Right lobe of liver (tissue), 6 donors: ENCODE data around the gene SPTBN1. TPM values are rescaled to one million over a fixed set of nuclear protein-coding genes. Genes with fewer than 3 reads are reported as not detected.
A peak's percentile ranks its signal among the peaks of the same experiment; 100 is the strongest.

ENCODE experiments used
- ATAC-seq, 4 donors: fragments of 200-7000 bp; cut with Tn5 transposase; one replicate each; pipeline ENCODE4 v1.9.1; 2020; ENCODE audit warnings: mild to moderate bottlenecking in 4 of 4, moderate library complexity in 4 of 4
- DNase-seq, 3 donors: peaks; one replicate each; pipeline ENCODE4 v3.0.0-alpha.2; 2020
- H3K27ac ChIP-seq, 3 donors: fragments of 200-600 bp; one replicate each; pipeline ENCODE4 v1.8.0; 2022
- H3K27me3 ChIP-seq, 2 donors: fragments of 200-600 bp; one replicate each; pipeline ENCODE4 v1.8.0; 2022
- H3K36me3 ChIP-seq, 4 donors: fragments of 200-600 bp; sonication (generic) in 1 of 4; one replicate each; pipeline versions ENCODE4 v1.5.1 to v1.8.0; 2017 to 2022; ENCODE audit warnings: control low read depth in 1 of 4
- H3K4me1 ChIP-seq, 4 donors: fragments of 200-600 bp; sonication (generic) in 1 of 4; one replicate each; pipeline versions ENCODE4 v1.5.1 to v1.8.0; 2017 to 2022; ENCODE audit warnings: control low read depth in 1 of 4
- H3K4me3 ChIP-seq, 3 donors: fragments of 200-600 bp; one replicate each; pipeline ENCODE4 v1.8.0; 2022
- H3K9me3 ChIP-seq, 4 donors: fragments of 200-600 bp; sonication (generic) in 1 of 4; one replicate each; pipeline versions ENCODE4 v1.5.1 to v1.8.0; 2017 to 2022; ENCODE audit warnings: control low read depth in 1 of 4
- CTCF ChIP-seq, 4 donors: fragments of 200-600 bp in 3 of 4; fragments of 450-650 bp in 1 of 4; IDR thresholded peaks; one replicate each; pipeline versions ENCODE4 v1.5.1 to v1.8.0; 2016 to 2022; ENCODE audit warnings: antibody characterized with exemption in 4 of 4, mild to moderate bottlenecking in 2 of 4
- POLR2A ChIP-seq: fragments of 450-650 bp; IDR thresholded peaks from one replicate; pipeline ENCODE4 v1.6.1; 2017; ENCODE audit warnings: antibody characterized with exemption, mild to moderate bottlenecking
- WGBS: methylation state at CpG from one replicate; pipeline ENCODE4 v1.1.6; 2018; ENCODE audit warnings: low coverage, low lambda C conversion rate; ENCODE audit not compliant: insufficient coverage; ENCODE audit errors: missing lambda C conversion rate; 5-methylcytosine and 5-hydroxymethylcytosine counted together
- intact Hi-C, 2 donors: fragments of 100-400 bp; cut with DNase I; formaldehyde crosslinking; loops; one replicate each; pipeline versions ENCODE4 v1.11.2 to v1.14.1; 2022
- total RNA-seq, 6 experiments: library from RNA; depleted of rRNA in 2 of 6; stranded (reverse); fragments of >200 nt in 2 of 6; fragmentation: NEBNext Ultra II Directional in 3 of 6; extraction: Animal tissue kit (Norgen Biotek cat#: 25700) in 3 of 6; gene quantifications; one replicate each; pipeline versions ENCODE4 v1.1.0 to v1.2.4, GENCODE V29; 2016 to 2023
- donor health status: DM: no; HTN: yes; CAD: no.
- donor health status: DM: no; HTN: no; CAD: no.
- donor health status: DM: no; HTN: no; CAD: no.
- donor health status: DM: no; HTN: yes; CAD: no.
- donor health status: DM: no; HTN: yes; CAD: no.

SPTBN1 gene
- total RNA-seq, 6 experiments from 2014 or later = 107 to 315 (median 227) TPM

- intact Hi-C loops = no loop called here
- H3K4me1 ChIP-seq = peaks cover 0 to 42% (median 20%) of the 10 kb centered on the region in 4 donors
- no peaks in the 10 kb centered on the region for H3K36me3 ChIP-seq
- peak overlapping the region; percentile 94 to 99 (median 95) for H3K27ac ChIP-seq
- no peaks in the 10 kb centered on the region for H3K27me3 ChIP-seq
- DNase-seq (peak; percentile 79 to 81 (median 80)), ATAC-seq (peak; percentile 25 to 53 (median 49))
- WGBS = under 1% methylated on average over 26 of the region's 48 CpGs
- TF ChIP-seq POLR2A = no peak
- TF ChIP-seq CTCF (IDR thresholded peaks at IDR 0.05) = peak in 1 of 4 donors; percentile 16
- H3K9me3 ChIP-seq = no peaks in the 10 kb centered on the region
- H3K4me3 ChIP-seq = peak overlapping the region; percentile 68 to 71 (median 68)
Measured at GRCh38 chr2:54557601-54558187, 101.6 kb downstream of the SPTBN1 start.

GRCh38 chr2:54558188-54559005 lies 102.3 kb downstream of the SPTBN1 start:
- no peaks in the 10 kb centered on the region for H3K9me3 ChIP-seq
- no peaks in the 10 kb centered on the region for H3K27me3 ChIP-seq
- intact Hi-C loops = no loop called here
- peaks cover 0 to 42% (median 20%) of the 10 kb centered on the region in 4 donors for H3K4me1 ChIP-seq
- ATAC-seq (peak; percentile 34 to 65 (median 60)), DNase-seq (peak; percentile 78 to 82 (median 80))
- H3K27ac ChIP-seq = peak overlapping the region; percentile 94 to 99 (median 95)
- peak overlapping the region; percentile 68 to 71 (median 68) for H3K4me3 ChIP-seq
- WGBS = under 1% methylated on average over 18 of the region's 59 CpGs
- no peaks in the 10 kb centered on the region for H3K36me3 ChIP-seq
- TF ChIP-seq CTCF (IDR thresholded peaks at IDR 0.05) (no peak), POLR2A (peak; percentile 88)

- intact Hi-C loops = no loop called here
- 4% methylated on average over 3 of the region's 5 CpGs for WGBS
Measured at GRCh38 chr2:54559006-54559445, 102.9 kb downstream of the SPTBN1 start.

More at GRCh38 chr2:54559006-54559445, 102.9 kb downstream of the SPTBN1 start:
- TF ChIP-seq CTCF (IDR thresholded peaks at IDR 0.05) = no peak
- TF ChIP-seq POLR2A = no peak
- DNase-seq = no peak
- peak; percentile 3 to 22 (median 18) for ATAC-seq
- Histone ChIP-seq H3K36me3 (no peaks in the 10 kb centered on the region), H3K9me3 (no peaks in the 10 kb centered on the region), H3K4me3 (peak overlapping the region; percentile 68 to 71 (median 68)), H3K27me3 (no peaks in the 10 kb centered on the region), H3K27ac (peak overlapping the region; percentile 94 to 99 (median 95)), H3K4me1 (peaks cover 0 to 45% (median 21%) of the 10 kb centered on the region in 4 donors)
